Cardiac fibroblast (primary cell): ENCODE results near the gene PLEKHA1.
A peak's percentile ranks its signal among the peaks of the same experiment; 100 is the strongest.

Experiments used
- DNase-seq, 2 donors: peaks; one replicate each; pipeline versions ENCODE4 v3.0.0 to v3.0.0-alpha.2; 2010; ENCODE audit warnings: low read depth in 2 of 2
- H3K4me3 ChIP-seq, 2 donors: replicated peaks in 1 of 2; 1 replicate in 1 of 2; 2 replicates in 1 of 2; pipeline ENCODE4 v1.5.1; 2011; ENCODE audit warnings: low read depth in 2 of 2, low read length in 2 of 2, mild to moderate bottlenecking in 2 of 2, moderate library complexity in 1 of 2
- TF ChIP-seq, protein P1 (sequence below): IDR thresholded peaks from one replicate; pipeline ENCODE4 v1.5.1; 2011; ENCODE audit warnings: low read depth, mild to moderate bottlenecking, low read length, inconsistent platforms

Gene PLEKHA1

GRCh38 chr10:122424059-122424458, 49.6 kb downstream of the PLEKHA1 start:
- no peak overlapping the region for H3K4me3 ChIP-seq
- TF ChIP-seq, protein P1, sequence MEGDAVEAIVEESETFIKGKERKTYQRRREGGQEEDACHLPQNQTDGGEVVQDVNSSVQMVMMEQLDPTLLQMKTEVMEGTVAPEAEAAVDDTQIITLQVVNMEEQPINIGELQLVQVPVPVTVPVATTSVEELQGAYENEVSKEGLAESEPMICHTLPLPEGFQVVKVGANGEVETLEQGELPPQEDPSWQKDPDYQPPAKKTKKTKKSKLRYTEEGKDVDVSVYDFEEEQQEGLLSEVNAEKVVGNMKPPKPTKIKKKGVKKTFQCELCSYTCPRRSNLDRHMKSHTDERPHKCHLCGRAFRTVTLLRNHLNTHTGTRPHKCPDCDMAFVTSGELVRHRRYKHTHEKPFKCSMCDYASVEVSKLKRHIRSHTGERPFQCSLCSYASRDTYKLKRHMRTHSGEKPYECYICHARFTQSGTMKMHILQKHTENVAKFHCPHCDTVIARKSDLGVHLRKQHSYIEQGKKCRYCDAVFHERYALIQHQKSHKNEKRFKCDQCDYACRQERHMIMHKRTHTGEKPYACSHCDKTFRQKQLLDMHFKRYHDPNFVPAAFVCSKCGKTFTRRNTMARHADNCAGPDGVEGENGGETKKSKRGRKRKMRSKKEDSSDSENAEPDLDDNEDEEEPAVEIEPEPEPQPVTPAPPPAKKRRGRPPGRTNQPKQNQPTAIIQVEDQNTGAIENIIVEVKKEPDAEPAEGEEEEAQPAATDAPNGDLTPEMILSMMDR: no peak
- DNase-seq: no peak

DNA sequence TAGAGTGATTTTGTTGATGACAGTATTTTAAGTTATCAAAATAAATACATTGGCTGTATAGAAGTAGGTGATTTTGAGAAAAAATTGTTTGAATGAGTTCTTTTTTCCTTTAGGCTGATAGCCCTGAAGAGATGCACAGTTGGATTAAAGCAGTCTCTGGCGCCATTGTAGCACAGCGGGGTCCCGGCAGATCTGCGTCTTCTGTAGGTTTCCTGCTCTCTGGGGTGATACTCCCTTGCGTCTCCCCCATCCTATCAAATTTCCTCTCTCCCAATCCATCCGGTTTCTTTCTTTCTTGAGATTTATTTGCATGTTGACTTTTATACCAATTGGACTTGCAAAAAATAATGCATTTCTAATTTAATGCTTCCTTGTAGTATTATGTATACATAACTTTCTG, 52.3 kb downstream of the PLEKHA1 start:
- no peak overlapping the region for H3K4me3 ChIP-seq
- TF ChIP-seq, protein P1: no peak

DNA sequence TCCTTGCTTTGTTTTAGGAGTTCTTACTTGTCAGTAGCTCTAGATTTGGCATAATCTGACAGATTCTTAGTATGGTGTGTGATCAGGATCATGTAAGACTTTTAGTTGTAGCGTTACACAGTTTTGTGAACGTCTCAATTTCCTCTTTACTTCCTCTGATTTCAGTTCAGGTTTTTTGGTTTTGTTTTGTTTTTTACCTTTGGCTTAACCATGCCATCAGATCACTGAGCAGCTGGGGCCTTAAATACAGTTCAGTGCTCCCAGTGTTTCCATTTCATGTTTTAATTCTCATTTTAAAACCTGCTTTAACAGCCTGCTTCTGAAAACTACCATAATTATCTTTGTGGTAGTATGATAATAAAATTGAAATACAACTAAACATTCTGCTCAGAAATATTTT, 52.8 kb downstream of the PLEKHA1 start:
- TF ChIP-seq, protein P1: no peak
- no peak for DNase-seq
- H3K4me3 ChIP-seq: no peak overlapping the region

More for the DNA sequence above, 52.3 kb downstream of the PLEKHA1 start:
- DNase-seq: no peak

GRCh38 chr10:122435212-122435827, 60.8 kb downstream of the PLEKHA1 start:
- H3K4me3 ChIP-seq: no peak overlapping the region
- DNase-seq: peak; percentile 60 to 70
- TF ChIP-seq, protein P1: peak; percentile 37

DNA sequence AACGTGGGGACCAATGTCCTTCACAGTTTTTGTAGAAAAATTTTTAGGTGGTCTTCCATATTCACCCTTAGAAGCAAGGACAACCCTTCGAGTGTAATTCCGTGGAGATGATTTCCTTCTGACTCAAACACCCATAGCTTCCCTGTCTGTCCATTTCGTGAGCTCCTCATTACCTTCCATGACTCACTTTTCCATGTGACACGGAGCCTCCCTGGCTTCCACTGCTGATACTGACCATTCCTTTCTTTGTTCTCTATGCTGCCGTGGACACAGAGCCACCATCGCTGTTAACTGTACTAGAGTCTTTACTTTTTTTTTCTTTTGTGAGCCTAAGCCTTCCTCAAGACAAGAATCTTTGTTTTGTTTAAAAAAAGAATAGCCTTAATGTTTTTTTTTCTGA, 67.5 kb downstream of the PLEKHA1 start:
- DNase-seq: peak; percentile 44 to 81
- TF ChIP-seq, protein P1: no peak
- no peak overlapping the region for H3K4me3 ChIP-seq

DNA sequence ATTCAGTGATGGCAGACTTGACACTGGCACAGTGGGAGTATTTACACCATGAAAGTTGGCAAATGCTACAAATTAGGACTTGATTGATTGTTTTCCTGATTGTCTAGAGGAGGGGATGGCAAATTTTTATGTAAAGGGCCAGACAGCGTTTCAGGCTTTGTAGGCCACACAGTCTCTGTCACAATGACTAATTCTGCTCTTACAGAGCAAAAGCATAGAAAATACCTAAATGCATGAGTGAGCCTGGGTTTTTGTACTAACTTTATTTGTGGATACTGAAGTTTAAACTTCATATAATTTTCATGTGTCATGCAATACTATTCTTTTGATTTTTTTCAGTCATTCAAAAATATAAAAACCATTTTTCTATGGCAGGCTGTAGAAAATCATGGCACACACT, 71.0 kb downstream of the PLEKHA1 start:
- DNase-seq: peak in 1 of 2 donors; percentile 19
- TF ChIP-seq, protein P1: no peak
- H3K4me3 ChIP-seq: no peak overlapping the region

DNA sequence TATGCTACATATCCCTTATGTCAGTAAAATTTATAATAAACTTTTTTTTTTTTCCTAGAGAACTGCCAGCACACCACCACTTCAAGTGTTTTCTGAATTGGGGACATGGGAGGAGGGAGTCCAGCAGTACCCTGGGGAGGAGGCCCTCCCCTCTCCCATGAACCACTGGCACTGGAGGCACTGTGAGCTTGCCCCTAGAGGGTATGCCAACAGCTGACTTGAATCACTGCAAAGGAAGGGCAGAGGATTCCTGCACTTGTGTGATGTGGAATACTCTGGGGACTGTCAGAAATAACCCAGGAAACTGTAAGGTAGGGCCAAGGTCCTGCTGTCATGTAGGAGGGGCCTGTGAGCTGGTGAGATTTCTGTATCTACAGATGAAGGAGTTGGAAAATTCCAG, 71.4 kb downstream of the PLEKHA1 start:
- TF ChIP-seq, protein P1: no peak
- H3K4me3 ChIP-seq: no peak overlapping the region
- DNase-seq: no peak
